RWPE1 (cell line): ENCODE results near the gene ASB4.

Source experiments
- CTCF ChIA-PET: fragments of 350-600 bp; sonication (Branson Sonifier 250); formaldehyde crosslinking; extraction: SDS; loops from one replicate; lab custom pipeline; 2021; lab: Yijun Ruan, JAX
- POLR2A ChIA-PET: fragments of 400-600 bp; formaldehyde crosslinking; extraction: SDS; loops from one replicate; lab custom pipeline; 2020; ENCODE audit warnings: antibody characterized with exemption; ENCODE audit not compliant: low non-redundant PET; lab: Yijun Ruan, JAX
- DNase-seq: peaks from one replicate; pipeline ENCODE4 v3.0.0; 2012; ENCODE audit warnings: low spot score
- H3K27ac ChIP-seq: fragments of 450-650 bp; 2 replicates; pipeline ENCODE4 v1.5.1; 2017
- TF ChIP-seq, protein P1 (sequence below): fragments of 450-650 bp; conservative IDR thresholded peaks from 2 replicates; pipeline ENCODE4 v1.5.1; 2017; ENCODE audit warnings: low read depth, mild to moderate bottlenecking

The ASB4 gene

DNA sequence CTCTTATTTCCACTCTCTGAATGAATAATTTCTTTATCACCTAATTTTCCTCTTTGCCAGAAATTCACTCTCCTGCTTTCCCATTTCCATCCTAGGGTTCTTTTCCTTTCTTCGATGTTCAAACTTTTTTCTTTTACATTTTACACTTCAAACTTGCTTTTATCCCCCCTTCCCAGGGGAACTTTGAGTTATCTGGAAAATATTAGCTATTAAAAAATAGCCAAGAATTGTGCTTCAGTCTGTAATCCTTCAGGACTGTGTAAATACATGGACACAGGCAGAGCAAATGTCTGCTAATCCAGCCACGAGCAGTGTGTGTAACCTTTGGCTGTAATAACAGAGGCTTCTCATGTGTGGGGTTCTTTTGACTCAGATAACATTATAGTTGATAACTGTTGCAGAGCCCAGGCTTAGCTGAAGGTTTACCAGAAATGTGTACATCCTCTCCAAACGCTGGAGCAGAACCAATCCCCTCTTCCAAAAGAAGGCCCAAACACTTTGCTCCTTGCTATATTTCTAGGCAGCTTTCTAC, 4.6 kb downstream of the ASB4 start:
- DNase-seq: no peak
- POLR2A ChIA-PET: no interaction called here
- H3K27ac ChIP-seq: no peak overlapping the region
- TF ChIP-seq, protein P1, sequence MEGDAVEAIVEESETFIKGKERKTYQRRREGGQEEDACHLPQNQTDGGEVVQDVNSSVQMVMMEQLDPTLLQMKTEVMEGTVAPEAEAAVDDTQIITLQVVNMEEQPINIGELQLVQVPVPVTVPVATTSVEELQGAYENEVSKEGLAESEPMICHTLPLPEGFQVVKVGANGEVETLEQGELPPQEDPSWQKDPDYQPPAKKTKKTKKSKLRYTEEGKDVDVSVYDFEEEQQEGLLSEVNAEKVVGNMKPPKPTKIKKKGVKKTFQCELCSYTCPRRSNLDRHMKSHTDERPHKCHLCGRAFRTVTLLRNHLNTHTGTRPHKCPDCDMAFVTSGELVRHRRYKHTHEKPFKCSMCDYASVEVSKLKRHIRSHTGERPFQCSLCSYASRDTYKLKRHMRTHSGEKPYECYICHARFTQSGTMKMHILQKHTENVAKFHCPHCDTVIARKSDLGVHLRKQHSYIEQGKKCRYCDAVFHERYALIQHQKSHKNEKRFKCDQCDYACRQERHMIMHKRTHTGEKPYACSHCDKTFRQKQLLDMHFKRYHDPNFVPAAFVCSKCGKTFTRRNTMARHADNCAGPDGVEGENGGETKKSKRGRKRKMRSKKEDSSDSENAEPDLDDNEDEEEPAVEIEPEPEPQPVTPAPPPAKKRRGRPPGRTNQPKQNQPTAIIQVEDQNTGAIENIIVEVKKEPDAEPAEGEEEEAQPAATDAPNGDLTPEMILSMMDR: no peak
- CTCF ChIA-PET: interaction anchor here (0.7 kb wide), 1 partner anchor 13 kb away, joined by 4 read pairs; no protein-coding TSS in a partner anchor

DNA sequence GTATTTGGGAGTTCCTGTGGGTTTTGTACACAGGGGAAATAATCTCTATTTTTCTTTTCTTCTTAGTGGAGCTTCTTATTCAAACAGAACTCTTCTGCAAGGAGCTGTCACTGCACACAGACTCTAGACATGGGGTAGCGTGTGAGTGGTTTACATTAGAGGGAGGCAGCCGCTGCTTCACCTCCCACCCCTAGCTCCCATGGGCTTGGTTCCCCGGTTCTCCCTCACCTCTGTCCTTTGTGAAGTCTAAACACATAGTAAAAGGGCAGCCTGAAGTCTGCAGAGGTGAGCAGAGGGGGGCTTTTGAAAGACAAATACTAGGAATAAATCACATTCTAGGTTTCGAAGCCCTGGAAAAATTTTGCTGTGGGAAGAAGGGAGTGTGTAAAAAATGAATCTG, 5.5 kb downstream of the ASB4 start:
- TF ChIP-seq, protein P1: no peak
- DNase-seq: no peak
- no peak overlapping the region for H3K27ac ChIP-seq
- POLR2A ChIA-PET: no interaction called here
- CTCF ChIA-PET: interaction anchor here (0.7 to 1.7 kb wide), 3 partner anchors 15 to 200 kb away, joined by 3 to 4 read pairs (median 3); no protein-coding TSS in a partner anchor

DNA sequence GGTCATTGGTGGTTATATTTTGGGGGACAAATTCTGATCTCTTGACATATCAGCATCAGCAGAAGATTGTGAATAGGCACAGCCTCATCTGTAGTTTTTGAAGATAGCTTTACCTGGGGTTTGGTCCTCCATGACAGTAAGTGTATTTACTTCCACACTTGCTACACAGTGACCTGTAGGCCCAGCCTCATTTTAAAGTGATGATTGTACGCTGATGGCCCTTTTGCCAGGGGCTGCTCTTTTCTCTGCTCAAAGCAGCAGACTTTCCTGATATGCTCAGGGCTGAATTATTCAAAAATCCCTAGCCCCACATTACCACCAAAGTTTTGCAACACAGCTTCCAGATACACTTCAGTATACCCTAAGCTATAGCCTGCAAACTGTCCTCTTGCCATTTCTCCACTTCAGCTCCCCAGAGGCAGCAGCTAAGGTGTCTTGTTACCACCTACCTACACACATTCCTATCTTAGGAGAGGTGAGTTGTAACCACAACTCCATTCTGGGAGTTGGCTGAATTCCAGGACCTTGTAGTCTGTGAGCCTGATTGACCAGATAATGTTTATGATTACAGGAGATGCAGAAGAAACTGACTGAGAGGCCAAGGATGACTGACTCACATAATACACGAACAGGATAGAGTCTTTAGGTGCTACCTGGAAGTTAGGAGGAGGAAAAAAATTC, 6.0 kb downstream of the ASB4 start:
- ChIA-PET POLR2A (no interaction called here), CTCF (interaction anchor here (0.7 to 1.7 kb wide), 3 partner anchors 15 to 199 kb away, joined by 3 to 4 read pairs (median 3); no protein-coding TSS in a partner anchor)
- TF ChIP-seq, protein P1: no peak
- H3K27ac ChIP-seq: no peak overlapping the region
- DNase-seq: peak; percentile 88

GRCh38 chr7:95493247-95493646, 7.5 kb downstream of the ASB4 start:
- POLR2A ChIA-PET: no interaction called here
- CTCF ChIA-PET: interaction anchor here (0.6 to 1.1 kb wide), 2 partner anchors 17 to 1313 kb away, joined by 3 read pairs; no protein-coding TSS in a partner anchor

GRCh38 chr7:95493844-95494243, 8.1 kb downstream of the ASB4 start:
- DNase-seq: no peak
- TF ChIP-seq, protein P1: no peak
- ChIA-PET POLR2A (no interaction called here), CTCF (interaction anchor here (0.6 to 2.3 kb wide), 3 partner anchors 17 to 1313 kb away, joined by 3 to 6 read pairs (median 3); no protein-coding TSS in a partner anchor)
- H3K27ac ChIP-seq: no peak overlapping the region

More at GRCh38 chr7:95493247-95493646, 7.5 kb downstream of the ASB4 start:
- H3K27ac ChIP-seq: no peak overlapping the region
- TF ChIP-seq, protein P1: no peak
- no peak for DNase-seq

GRCh38 chr7:95501261-95501832, 15.6 kb downstream of the ASB4 start:
- DNase-seq: no peak
- TF ChIP-seq, protein P1: no peak
- ChIA-PET CTCF (interaction anchor here (0.6 kb wide), 1 partner anchor 1923 kb away, joined by 4 read pairs; no protein-coding TSS in a partner anchor), POLR2A (no interaction called here)
- no peak overlapping the region for H3K27ac ChIP-seq
